B cell (primary cell): Measurements from ENCODE around the gene PPP4R1. TPM values are rescaled to one million over a fixed set of nuclear protein-coding genes. Genes with fewer than 3 reads are reported as not detected.
A peak's percentile ranks its signal among the peaks of the same experiment; 100 is the strongest.

Source experiments
- ATAC-seq: fragments of 200-7000 bp; cut with Tn5 transposase; one replicate; pipeline ENCODE4 v1.10.0; 2021; ENCODE audit warnings: low read depth, mild to moderate bottlenecking, moderate number of reproducible peaks, moderate library complexity
- CTCF ChIA-PET: fragments of 350-600 bp; sonication (Branson Sonifier 250); formaldehyde crosslinking; loops from one replicate; lab custom pipeline; 2021; ENCODE audit warnings: antibody characterized with exemption, inconsistent platforms; lab: Charles Lee
- POLR2A ChIA-PET: fragments of 350-600 bp; sonication (Branson Sonifier 250); formaldehyde crosslinking; loops from one replicate; lab custom pipeline; 2021; ENCODE audit warnings: antibody characterized with exemption; lab: Charles Lee
- DNase-seq: peaks from one replicate; pipeline ENCODE4 v3.0.0; 2013
- H2AFZ ChIP-seq: 2 replicates; pipeline ENCODE4 v1.6.1; 2012; ENCODE audit warnings: mild to moderate bottlenecking, low read depth, low read length; ENCODE audit not compliant: insufficient read depth, poor library complexity, severe bottlenecking
- H3K27ac ChIP-seq, 2 donors: 1 replicate in 1 of 2; 2 replicates in 1 of 2; pipeline ENCODE4 v1.5.1; 2012 to 2013; ENCODE audit warnings: low read length in 2 of 2, mild to moderate bottlenecking in 2 of 2, moderate library complexity in 1 of 2
- H3K27me3 ChIP-seq, 4 experiments: fragments of 200-600 bp in 1 of 4; sonication (generic) in 1 of 4; replicated peaks in 1 of 4; 1 replicate in 2 of 4; 2 replicates in 2 of 4; pipeline versions ENCODE4 v1.6.1 to v1.7.0; 2013 to 2016; ENCODE audit warnings: low read length in 3 of 4, mild to moderate bottlenecking in 2 of 4, mixed read lengths in 1 of 4, moderate library complexity in 1 of 4; ENCODE audit not compliant: insufficient read depth in 4 of 4, control insufficient read depth in 3 of 4; ENCODE audit errors: control extremely low read depth in 1 of 4
- H3K36me3 ChIP-seq, 2 experiments: replicated peaks in 1 of 2; 1 replicate in 1 of 2; 2 replicates in 1 of 2; pipeline versions ENCODE4 v1.6.1 to v1.7.1; 2013; ENCODE audit warnings: low read length in 1 of 2; ENCODE audit not compliant: insufficient read depth in 2 of 2, control insufficient read depth in 1 of 2; ENCODE audit errors: control extremely low read depth in 1 of 2, extremely low read depth in 1 of 2
- H3K4me1 ChIP-seq, 2 donors: fragments of 200-600 bp in 1 of 2; sonication (generic) in 1 of 2; 1 replicate in 1 of 2; 2 replicates in 1 of 2; pipeline versions ENCODE4 v1.5.1 to v1.6.1; 2013 to 2017; ENCODE audit warnings: low read length in 2 of 2; ENCODE audit not compliant: control insufficient read depth in 2 of 2, insufficient read depth in 2 of 2
- H3K4me2 ChIP-seq: replicated peaks from 2 replicates; pipeline ENCODE3; 2012; ENCODE audit warnings: mild to moderate bottlenecking, low read depth, low read length; ENCODE audit not compliant: poor library complexity, severe bottlenecking
- H3K4me3 ChIP-seq, 5 experiments: fragments of 200-600 bp in 1 of 5; sonication (generic) in 1 of 5; 1 replicate in 3 of 5; 2 replicates in 2 of 5; pipeline versions ENCODE4 v1.5.1 to v1.7.0; 2011 to 2016; ENCODE audit warnings: low read length in 4 of 5, mild to moderate bottlenecking in 4 of 5, low read depth in 2 of 5, control low read depth in 1 of 5, moderate library complexity in 1 of 5; ENCODE audit not compliant: insufficient read depth in 1 of 5; ENCODE audit errors: control extremely low read depth in 1 of 5, extremely low read depth in 1 of 5
- H3K79me2 ChIP-seq: fragments of 200-600 bp; sonication (generic); one replicate; pipeline ENCODE4 v1.6.0; 2016; ENCODE audit warnings: low read length; ENCODE audit not compliant: control insufficient read depth, insufficient read depth
- H3K9ac ChIP-seq: fragments of 200-600 bp; sonication (generic); 2 replicates; pipeline ENCODE4 v1.6.1; 2017; ENCODE audit warnings: mild to moderate bottlenecking, low read length, moderate library complexity
- H3K9me3 ChIP-seq, 3 donors: one replicate each; pipeline versions ENCODE4 v1.6.1 to v1.7.1; 2013; ENCODE audit warnings: low read length in 2 of 3; ENCODE audit not compliant: control insufficient read depth in 2 of 3, insufficient read depth in 1 of 3; ENCODE audit errors: control extremely low read depth in 1 of 3
- H4K20me1 ChIP-seq: 2 replicates; pipeline ENCODE4 v1.6.0; 2012; ENCODE audit warnings: mild to moderate bottlenecking, low read length; ENCODE audit not compliant: insufficient read depth, control insufficient read depth, poor library complexity, severe bottlenecking
- H3K27ac Mint-ChIP-seq: one replicate; pipeline ENCODE4 v1.8.0; 2021; ENCODE audit warnings: mixed read lengths
- H3K27me3 Mint-ChIP-seq: one replicate; pipeline ENCODE4 v1.8.0; 2021; ENCODE audit warnings: mixed read lengths
- H3K4me1 Mint-ChIP-seq: one replicate; pipeline ENCODE4 v1.8.0; 2021; ENCODE audit warnings: mixed read lengths
- H3K4me3 Mint-ChIP-seq: one replicate; pipeline ENCODE4 v1.8.0; 2021; ENCODE audit warnings: mixed read lengths
- H3K9me3 Mint-ChIP-seq: one replicate; pipeline ENCODE4 v1.8.0; 2022; ENCODE audit warnings: mixed read lengths; ENCODE audit not compliant: insufficient read depth
- CTCF ChIP-seq: fragments of 200-600 bp; IDR thresholded peaks from one replicate; pipeline ENCODE4 v1.8.0; 2022; ENCODE audit warnings: antibody characterized with exemption, mild to moderate bottlenecking
- EZH2 ChIP-seq: IDR thresholded peaks from 2 replicates; pipeline ENCODE4 v1.6.1; 2012; ENCODE audit warnings: borderline replicate concordance, low read depth, mild to moderate bottlenecking, moderate library complexity, low read length; ENCODE audit not compliant: insufficient read depth, poor library complexity, severe bottlenecking
- WGBS: methylation state at CpG from one replicate; pipeline ENCODE4 v1.1.5; 2013; ENCODE audit warnings: missing lambda C conversion rate; ENCODE audit not compliant: insufficient coverage; 5-methylcytosine and 5-hydroxymethylcytosine counted together
- intact Hi-C: fragments of 100-400 bp; cut with micrococcal nuclease; formaldehyde crosslinking; loops from one replicate; pipeline ENCODE4 v1.10.0; 2022
- polyA minus RNA-seq: library from RNA; depleted of rRNA, polyadenylated mRNA; stranded (reverse); fragments of >200 nt; gene quantifications from 2 replicates; pipeline ENCODE4 v1.2.3, GENCODE V29; 2012
- polyA plus RNA-seq: library from polyadenylated mRNA; depleted of rRNA; stranded (reverse); fragments of >200 nt; gene quantifications from 2 replicates; pipeline ENCODE4 v1.2.3, GENCODE V29; 2012
- total RNA-seq, 2 donors: library from RNA; stranded (reverse); fragments of 120-200 nt in 1 of 2; gene quantifications; 1 replicate in 1 of 2; 2 replicates in 1 of 2; pipeline versions ENCODE4 v1.2.3 to v1.2.4, GENCODE V29; 2013 to 2022

The PPP4R1 gene
- total RNA-seq (57.1 and 65.0 TPM in 2 replicates), polyA plus RNA-seq (28.4 and 33.4 TPM in 2 replicates), polyA minus RNA-seq (40.1 and 42.2 TPM in 2 replicates)
- total RNA-seq (2013): 46.0 TPM

GRCh38 chr18:9614401-9615279 is at the start of gene PPP4R1:
Gene PPP4R1, minus strand, starts transcription at chr18:9614559. Its CDS starts 75 bp downstream, at chr18:9614484.
- Mint-ChIP-seq H3K27me3 (no peaks in the 10 kb centered on the region), H3K4me3 (peak within 1 kb of the TSS; percentile 93), H3K4me1 (peaks cover 24% of the 10 kb centered on the region), H3K27ac (peak within 1 kb of the TSS; percentile 92), H3K9me3 (no peaks in the 10 kb centered on the region)
- TF ChIP-seq EZH2 (no peak), CTCF (no peak)
- peaks cover 15 to 16% of the 10 kb centered on the region in 2 donors for H3K4me1 ChIP-seq
- peak within 1 kb of the TSS; percentile 93 for H2AFZ ChIP-seq
- H3K4me3 ChIP-seq: peak within 1 kb of the TSS; percentile 50 to 81 (median 67)
- H3K4me2 ChIP-seq: peak within 1 kb of the TSS; percentile 84
- intact Hi-C loops: loop anchor here (1.0 to 10.0 kb wide), 6 partner anchors 299 to 1010 kb away; partner anchors contain the start of genes MTCL1, NAPG, NDUFV2 and RAB12
- H4K20me1 ChIP-seq: peaks cover 28% of the 10 kb centered on the region
- ChIA-PET POLR2A (interaction anchor here (1.0 to 1.5 kb wide), 3 partner anchors 93 to 299 kb away, joined by 4 to 5 read pairs (median 4); partner anchors contain the start of genes RAB31 and VAPA), CTCF (interaction anchor here (1.0 to 2.4 kb wide), 6 partner anchors 59 to 299 kb away, joined by 3 to 11 read pairs (median 4); partner anchors contain the start of gene VAPA)
- H3K9ac ChIP-seq: peak within 1 kb of the TSS; percentile 79
- DNase-seq: peak; percentile 83
- ATAC-seq: peak; percentile 70
- H3K36me3 ChIP-seq: peaks cover 5 to 7% of the 10 kb centered on the region in 2 experiments
- H3K9me3 ChIP-seq: no peaks in the 10 kb centered on the region
- H3K27ac ChIP-seq: peak within 1 kb of the TSS; percentile 75 to 76
- no peaks in the 10 kb centered on the region for H3K27me3 ChIP-seq
- H3K79me2 ChIP-seq: peaks cover 27% of the 10 kb centered on the region
- WGBS: under 1% methylated on average over 121 of the region's 127 CpGs
